ENCODE results near the gene PDCD11. TPM values are rescaled to one million over a fixed set of nuclear protein-coding genes. Genes with fewer than 3 reads are reported as not detected.

PDCD11 gene
- total and polyA plus RNA-seq, 2 donors (not counting 1 experiment from before 2014, with no cell fraction given): 10.0 to 34.0 TPM

DNA sequence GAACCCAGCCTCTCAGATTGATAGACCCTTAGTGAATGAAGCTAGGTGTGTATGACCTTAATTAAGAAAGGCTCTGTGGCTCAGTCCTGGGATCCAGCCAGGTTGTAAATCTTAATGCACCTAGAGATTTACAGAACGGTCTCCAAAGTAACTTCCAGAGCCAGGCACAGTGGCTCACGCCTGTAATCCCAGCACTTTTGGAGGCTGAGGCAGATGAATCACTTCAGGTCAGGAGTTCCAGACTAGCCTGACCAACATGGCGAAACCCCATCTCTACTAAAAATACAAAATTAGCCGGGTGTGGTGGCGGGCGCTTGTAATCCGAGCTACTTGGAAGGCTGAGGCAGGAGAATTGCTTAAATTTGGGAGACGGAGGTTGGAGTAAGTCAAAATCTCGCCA is 31.4 kb downstream of the PDCD11 start:
- H3K36me3 ChIP-seq (ENCODE audit: control insufficient read depth, insufficient read depth, low read length): peaks cover 24% of the 10 kb centered on the region

DNA sequence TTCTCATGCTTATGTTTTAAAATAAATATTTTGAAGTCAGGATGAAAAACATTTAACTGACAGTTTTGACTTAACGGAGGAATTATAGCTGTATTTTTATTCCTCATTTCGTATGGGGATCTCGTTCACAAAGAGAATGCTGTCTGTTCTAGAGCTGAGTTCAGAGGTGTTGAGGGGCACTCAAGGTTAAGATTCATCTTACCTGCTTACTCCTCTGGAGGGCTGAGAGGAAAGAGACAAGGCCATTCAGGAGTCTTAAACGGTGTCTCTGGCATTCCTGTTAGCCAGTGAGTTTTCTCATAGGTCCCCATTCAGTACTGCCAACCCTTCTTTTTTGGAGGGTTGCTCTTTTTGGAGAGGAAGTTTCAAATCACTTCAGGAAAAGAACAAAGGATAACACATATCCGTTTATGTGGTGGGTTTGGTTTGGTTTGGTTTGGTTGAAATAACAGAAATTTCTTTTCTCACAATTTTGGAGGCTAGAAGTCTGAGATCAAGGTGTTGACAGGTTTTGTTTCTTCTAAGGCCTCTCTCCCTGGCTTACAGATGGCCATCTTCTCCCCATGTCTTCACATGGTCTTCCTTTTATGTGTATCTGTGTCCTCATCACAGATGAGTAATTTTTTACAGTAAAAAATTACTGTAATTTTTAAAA is 32.7 kb downstream of the PDCD11 start:
- no peak overlapping the region for H2AFZ ChIP-seq (ENCODE audit: low read length)
- TF ChIP-seq, protein P1, sequence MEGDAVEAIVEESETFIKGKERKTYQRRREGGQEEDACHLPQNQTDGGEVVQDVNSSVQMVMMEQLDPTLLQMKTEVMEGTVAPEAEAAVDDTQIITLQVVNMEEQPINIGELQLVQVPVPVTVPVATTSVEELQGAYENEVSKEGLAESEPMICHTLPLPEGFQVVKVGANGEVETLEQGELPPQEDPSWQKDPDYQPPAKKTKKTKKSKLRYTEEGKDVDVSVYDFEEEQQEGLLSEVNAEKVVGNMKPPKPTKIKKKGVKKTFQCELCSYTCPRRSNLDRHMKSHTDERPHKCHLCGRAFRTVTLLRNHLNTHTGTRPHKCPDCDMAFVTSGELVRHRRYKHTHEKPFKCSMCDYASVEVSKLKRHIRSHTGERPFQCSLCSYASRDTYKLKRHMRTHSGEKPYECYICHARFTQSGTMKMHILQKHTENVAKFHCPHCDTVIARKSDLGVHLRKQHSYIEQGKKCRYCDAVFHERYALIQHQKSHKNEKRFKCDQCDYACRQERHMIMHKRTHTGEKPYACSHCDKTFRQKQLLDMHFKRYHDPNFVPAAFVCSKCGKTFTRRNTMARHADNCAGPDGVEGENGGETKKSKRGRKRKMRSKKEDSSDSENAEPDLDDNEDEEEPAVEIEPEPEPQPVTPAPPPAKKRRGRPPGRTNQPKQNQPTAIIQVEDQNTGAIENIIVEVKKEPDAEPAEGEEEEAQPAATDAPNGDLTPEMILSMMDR (conservative IDR thresholded peaks at IDR 0.05 in 1 of 2, IDR thresholded peaks at IDR 0.05 in 1 of 2; ENCODE audit: low read depth in 1 of 2, low read length in 2 of 2): no peak
- TF ChIP-seq EZH2 (IDR thresholded peaks at IDR 0.05; ENCODE audit: low read length, missing control alignments): no peak
- no peaks in the 10 kb centered on the region for H3K4me1 ChIP-seq (ENCODE audit: control insufficient read depth, extremely low read depth, insufficient read depth, low read length)
- H3K36me3 ChIP-seq (ENCODE audit: control insufficient read depth, insufficient read depth, low read length): peaks cover 19% of the 10 kb centered on the region
- no peaks in the 10 kb centered on the region for H3K27me3 ChIP-seq (ENCODE audit: control insufficient read depth, insufficient read depth, low read length)
- no peaks in the 10 kb centered on the region for H3K9me3 ChIP-seq (ENCODE audit: control insufficient read depth, insufficient read depth, low read depth, low read length)
- H3K27ac ChIP-seq (ENCODE audit: insufficient read depth, low read length): no peak overlapping the region
- H3K4me2 ChIP-seq (ENCODE audit: extremely low read depth, insufficient read depth, low read length): no peak overlapping the region
- H4K20me1 ChIP-seq (ENCODE audit: control insufficient read depth, extremely low read depth, insufficient read depth, low read length): no peaks in the 10 kb centered on the region
- no peak overlapping the region for H3K4me3 ChIP-seq (replicated peaks in 1 of 4; ENCODE audit: control extremely low read depth in 1 of 4, insufficient read depth in 1 of 4, low read depth in 3 of 4, low read length in 4 of 4)
- H3K9ac ChIP-seq (ENCODE audit: insufficient read depth, low read length): no peak overlapping the region
- H3K79me2 ChIP-seq (ENCODE audit: control insufficient read depth, insufficient read depth, low read length): no peaks in the 10 kb centered on the region
- no peak for DNase-seq (ENCODE audit: low read depth in 2 of 2)

More for the DNA sequence above, 31.4 kb downstream of the PDCD11 start:
- H3K4me1 ChIP-seq (ENCODE audit: control insufficient read depth, extremely low read depth, insufficient read depth, low read length): no peaks in the 10 kb centered on the region
- H3K9ac ChIP-seq (ENCODE audit: insufficient read depth, low read length): no peak overlapping the region
- H3K4me3 ChIP-seq (replicated peaks in 1 of 4; ENCODE audit: control extremely low read depth in 1 of 4, insufficient read depth in 1 of 4, low read depth in 3 of 4, low read length in 4 of 4): no peak overlapping the region
- DNase-seq (ENCODE audit: low read depth in 2 of 2): no peak
- no peaks in the 10 kb centered on the region for H3K27me3 ChIP-seq (ENCODE audit: control insufficient read depth, insufficient read depth, low read length)
- no peak overlapping the region for H2AFZ ChIP-seq (ENCODE audit: low read length)
- no peaks in the 10 kb centered on the region for H3K79me2 ChIP-seq (ENCODE audit: control insufficient read depth, insufficient read depth, low read length)
- TF ChIP-seq, protein P1 (conservative IDR thresholded peaks at IDR 0.05 in 1 of 2, IDR thresholded peaks at IDR 0.05 in 1 of 2; ENCODE audit: low read depth in 1 of 2, low read length in 2 of 2): no peak
- TF ChIP-seq EZH2 (IDR thresholded peaks at IDR 0.05; ENCODE audit: low read length, missing control alignments): no peak
- no peak overlapping the region for H3K4me2 ChIP-seq (ENCODE audit: extremely low read depth, insufficient read depth, low read length)
- H4K20me1 ChIP-seq (ENCODE audit: control insufficient read depth, extremely low read depth, insufficient read depth, low read length): no peaks in the 10 kb centered on the region
- H3K27ac ChIP-seq (ENCODE audit: insufficient read depth, low read length): no peak overlapping the region
- H3K9me3 ChIP-seq (ENCODE audit: control insufficient read depth, insufficient read depth, low read depth, low read length): no peaks in the 10 kb centered on the region

DNA sequence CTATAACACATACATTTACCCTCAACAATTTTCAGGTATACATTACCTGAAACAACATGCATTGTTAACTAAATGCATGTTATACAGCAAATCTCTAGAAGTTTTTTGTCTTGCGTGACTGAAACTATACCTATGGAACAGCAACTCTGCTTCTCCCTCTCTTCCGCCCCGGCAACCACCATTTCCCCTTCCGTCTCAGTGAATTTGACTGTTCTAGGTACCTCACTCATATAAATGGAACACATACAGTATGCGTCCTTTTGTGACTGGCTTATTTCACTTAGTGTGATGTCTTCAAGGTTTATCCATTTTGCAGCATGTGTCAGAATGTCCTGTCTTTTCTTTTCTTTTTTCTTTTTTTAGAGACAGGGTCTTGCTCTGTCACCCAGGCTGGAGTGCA is 33.2 kb downstream of the PDCD11 start:
- H2AFZ ChIP-seq (ENCODE audit: low read length): no peak overlapping the region
- H3K9ac ChIP-seq (ENCODE audit: insufficient read depth, low read length): no peak overlapping the region
- no peak overlapping the region for H3K27ac ChIP-seq (ENCODE audit: insufficient read depth, low read length)
- peaks cover 16% of the 10 kb centered on the region for H3K36me3 ChIP-seq (ENCODE audit: control insufficient read depth, insufficient read depth, low read length)
- no peaks in the 10 kb centered on the region for H3K79me2 ChIP-seq (ENCODE audit: control insufficient read depth, insufficient read depth, low read length)
- H3K4me3 ChIP-seq (replicated peaks in 1 of 4; ENCODE audit: control extremely low read depth in 1 of 4, insufficient read depth in 1 of 4, low read depth in 3 of 4, low read length in 4 of 4): no peak overlapping the region
- no peaks in the 10 kb centered on the region for H3K27me3 ChIP-seq (ENCODE audit: control insufficient read depth, insufficient read depth, low read length)
- no peaks in the 10 kb centered on the region for H3K4me1 ChIP-seq (ENCODE audit: control insufficient read depth, extremely low read depth, insufficient read depth, low read length)
- no peak overlapping the region for H3K4me2 ChIP-seq (ENCODE audit: extremely low read depth, insufficient read depth, low read length)
- no peak for DNase-seq (ENCODE audit: low read depth in 2 of 2)
- H3K9me3 ChIP-seq (ENCODE audit: control insufficient read depth, insufficient read depth, low read depth, low read length): no peaks in the 10 kb centered on the region
- H4K20me1 ChIP-seq (ENCODE audit: control insufficient read depth, extremely low read depth, insufficient read depth, low read length): no peaks in the 10 kb centered on the region
- TF ChIP-seq, protein P1 (conservative IDR thresholded peaks at IDR 0.05 in 1 of 2, IDR thresholded peaks at IDR 0.05 in 1 of 2; ENCODE audit: low read depth in 1 of 2, low read length in 2 of 2): no peak
- TF ChIP-seq EZH2 (IDR thresholded peaks at IDR 0.05; ENCODE audit: low read length, missing control alignments): no peak
